GM19035 (cell line): ENCODE measurements around the gene ZNF747.
"Not testable (repeated sequence)": the region's sequence is repeated elsewhere in the genome, so short reads cannot be mapped to it uniquely, and the experiment has no call there.

ENCODE experiments used
- ATAC-seq: cut with Tn5 transposase; IDR thresholded peaks from one replicate; pipeline ENCODE4 v1.9.1; 2021; ENCODE audit not compliant: unreplicated experiment

ZNF747 gene

DNA sequence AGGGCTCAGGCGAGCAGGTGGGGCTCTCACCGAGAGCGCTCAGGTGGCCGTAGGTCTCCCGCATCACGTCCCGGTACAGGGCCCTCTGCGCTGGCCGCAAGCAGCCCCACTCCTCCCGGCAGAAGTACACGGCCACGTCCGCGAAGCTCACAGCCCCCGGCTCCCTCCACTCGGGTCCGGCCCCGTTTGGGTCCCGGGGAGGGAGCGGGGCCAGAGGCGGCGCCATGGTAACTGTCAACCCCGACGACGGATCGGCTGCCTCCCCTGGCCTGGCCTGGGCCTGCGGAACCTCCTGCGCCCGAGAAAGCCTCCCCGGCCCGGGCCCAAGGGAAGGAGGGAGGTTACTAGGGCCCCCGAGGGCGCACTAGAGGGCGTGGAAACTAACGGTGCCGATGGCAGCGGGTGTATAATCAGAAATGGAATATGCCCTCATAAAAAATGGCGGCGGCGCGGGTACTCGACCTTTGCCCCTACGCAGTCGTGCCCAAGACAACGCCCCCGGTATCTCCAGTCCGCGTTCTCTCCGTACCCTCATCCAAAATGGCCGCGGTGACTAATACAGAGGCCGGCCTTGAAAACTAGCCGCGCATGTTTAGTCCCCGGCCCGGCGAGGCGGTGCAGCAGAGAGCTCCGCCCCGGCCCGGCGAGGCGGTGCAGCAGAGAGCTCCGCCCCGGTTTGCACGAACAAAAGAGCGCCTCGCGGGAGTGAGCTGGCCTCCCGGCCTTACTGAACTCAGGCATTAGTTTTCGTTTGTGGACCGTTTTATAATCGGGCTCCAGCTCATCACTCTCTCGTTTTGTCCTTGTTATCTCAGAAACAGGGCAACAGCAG is 23.5 kb upstream of the ZNF747 start, which contains the start of gene ZNF764:
Gene ZNF764 (minus strand): TSS at position 418 of the 832 bp plus-strand sequence. CDS start 192 bp downstream, at position 226.
- peak; percentile 93 for ATAC-seq

DNA sequence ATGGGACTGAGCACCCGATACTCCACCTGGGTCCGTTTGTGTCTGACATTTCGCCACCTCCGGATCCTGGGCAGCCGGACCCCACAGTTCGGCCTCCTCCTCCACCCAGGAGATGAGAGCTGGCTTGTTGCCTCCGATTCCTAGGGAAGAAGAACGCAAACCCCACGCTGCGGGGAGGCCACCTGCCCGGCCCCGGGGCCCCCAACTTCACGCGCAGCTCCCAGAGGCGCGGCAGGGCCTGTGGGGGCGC is 23.0 kb upstream of the ZNF747 start:
- peak; percentile 9 for ATAC-seq

DNA sequence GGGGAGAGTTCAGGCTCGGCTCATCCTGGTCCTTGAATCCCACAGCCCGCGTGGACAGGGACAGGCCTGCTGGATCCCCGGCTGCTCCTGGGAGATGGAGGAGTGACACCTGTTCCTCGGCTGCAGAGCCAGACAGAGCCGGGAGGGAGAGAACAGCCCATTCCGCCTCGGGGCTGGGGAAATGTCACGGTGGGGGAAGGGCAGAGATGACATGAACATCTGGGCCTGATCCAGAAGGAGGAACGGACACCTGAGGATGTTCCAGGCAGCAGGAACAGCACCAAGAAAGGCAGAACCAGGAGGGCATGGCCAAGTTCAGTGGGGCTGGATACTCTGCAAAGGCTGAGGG is 21.4 kb upstream of the ZNF747 start:
- ATAC-seq, result no peak

- no peak for ATAC-seq
Observed at GRCh38 chr16:30555315-30556124, 20.9 kb upstream of the ZNF747 start.

DNA sequence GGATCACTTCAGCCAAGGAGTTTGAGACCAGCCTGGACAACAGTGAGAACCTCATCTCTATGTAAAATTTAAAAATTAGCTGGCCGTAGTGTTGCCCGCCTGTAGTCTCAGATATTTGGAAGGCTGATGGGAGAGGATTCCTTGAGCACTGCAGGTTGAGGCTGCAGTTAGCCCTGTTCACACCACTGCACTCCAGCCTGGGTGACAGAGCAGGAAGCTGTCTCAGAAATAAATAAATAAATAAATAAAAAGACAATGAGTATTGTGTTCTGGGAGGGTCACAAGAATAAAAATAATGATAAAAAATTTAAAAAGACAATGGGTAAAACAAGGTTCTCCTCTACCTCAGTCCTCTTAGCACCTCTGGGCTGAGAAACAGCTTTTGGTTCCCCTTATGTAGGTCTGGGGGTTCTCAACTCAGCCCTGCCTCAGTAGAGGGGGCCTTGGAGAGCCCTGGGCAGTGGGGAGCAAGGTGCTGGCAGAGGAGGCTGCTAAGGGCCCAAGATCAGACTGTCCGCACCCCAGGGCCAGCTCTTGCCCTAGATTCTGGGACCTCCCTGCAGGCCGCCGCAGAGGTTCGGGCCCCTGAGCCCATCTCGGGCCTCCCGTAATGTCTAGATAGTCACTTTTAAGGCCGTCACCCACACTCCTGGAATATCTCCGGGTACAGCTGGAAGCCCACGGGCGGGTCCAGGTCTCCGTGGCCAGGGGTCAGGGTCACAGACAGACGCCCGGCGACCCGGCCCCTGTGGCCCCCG is 20.1 kb upstream of the ZNF747 start:
- no peak for ATAC-seq

GRCh38 chr16:30553393-30553899 is 18.8 kb upstream of the ZNF747 start:
- no peak for ATAC-seq

GRCh38 chr16:30552956-30553355 is 18.3 kb upstream of the ZNF747 start:
- ATAC-seq, result no peak

GRCh38 chr16:30551781-30552180 is 17.1 kb upstream of the ZNF747 start:
- ATAC-seq, result no peak

- no peak for ATAC-seq
Observed at GRCh38 chr16:30548416-30549253, 14.0 kb upstream of the ZNF747 start.

GRCh38 chr16:30546115-30546514 is 11.5 kb upstream of the ZNF747 start:
- ATAC-seq, result no peak

DNA sequence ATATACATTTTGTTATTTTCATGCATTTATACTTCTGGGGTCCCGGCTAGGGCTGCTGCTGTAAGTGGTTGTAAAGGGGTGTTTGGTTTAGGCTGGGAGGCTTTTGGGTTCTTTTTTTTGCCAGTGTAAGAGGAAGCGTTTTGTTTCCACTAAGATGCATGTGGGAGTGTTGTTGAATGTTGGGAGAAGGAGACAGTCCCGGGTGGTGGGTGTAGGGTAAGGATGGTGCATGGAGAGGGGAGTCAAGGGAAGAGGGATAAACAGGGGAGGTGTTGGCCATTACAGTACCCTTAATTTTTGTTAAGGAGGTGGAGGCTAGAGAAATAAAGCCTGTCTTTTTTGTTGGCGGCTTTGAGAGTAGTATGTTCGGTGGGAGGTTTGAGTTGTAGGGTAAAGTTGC is 8.4 kb upstream of the ZNF747 start:
- ATAC-seq, result no peak

GRCh38 chr16:30541502-30542329 is 7.1 kb upstream of the ZNF747 start:
- no peak for ATAC-seq

DNA sequence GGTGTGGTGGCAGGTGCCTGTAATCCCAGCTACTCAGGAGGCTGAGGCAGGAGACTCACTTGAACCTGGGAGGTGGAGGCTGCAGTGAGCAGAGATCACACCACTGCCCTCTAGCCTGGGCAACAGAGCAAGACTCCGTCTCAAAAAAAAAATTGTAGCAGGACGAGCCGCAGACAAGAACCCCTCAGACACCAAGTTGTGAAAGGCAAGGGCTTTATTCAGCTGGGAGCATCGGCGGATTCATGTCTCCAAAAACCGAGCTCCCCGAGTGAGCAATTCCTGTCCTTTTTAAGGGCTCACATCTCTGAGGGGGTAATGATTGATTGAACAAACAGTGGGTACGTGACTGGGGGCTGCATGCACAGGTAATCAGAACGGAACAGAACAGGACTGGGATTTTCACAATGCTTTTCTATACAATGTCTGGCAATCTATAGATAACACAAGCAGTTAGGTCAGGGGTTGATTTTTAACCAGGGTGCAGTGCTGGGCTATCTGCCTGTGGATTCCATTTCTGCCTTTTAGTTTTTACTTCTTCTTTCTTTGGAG is 6.3 kb upstream of the ZNF747 start:
- not testable (repeated sequence) for ATAC-seq

- ATAC-seq, result not testable (repeated sequence)
Observed at GRCh38 chr16:30539986-30540526, 5.4 kb upstream of the ZNF747 start.

DNA sequence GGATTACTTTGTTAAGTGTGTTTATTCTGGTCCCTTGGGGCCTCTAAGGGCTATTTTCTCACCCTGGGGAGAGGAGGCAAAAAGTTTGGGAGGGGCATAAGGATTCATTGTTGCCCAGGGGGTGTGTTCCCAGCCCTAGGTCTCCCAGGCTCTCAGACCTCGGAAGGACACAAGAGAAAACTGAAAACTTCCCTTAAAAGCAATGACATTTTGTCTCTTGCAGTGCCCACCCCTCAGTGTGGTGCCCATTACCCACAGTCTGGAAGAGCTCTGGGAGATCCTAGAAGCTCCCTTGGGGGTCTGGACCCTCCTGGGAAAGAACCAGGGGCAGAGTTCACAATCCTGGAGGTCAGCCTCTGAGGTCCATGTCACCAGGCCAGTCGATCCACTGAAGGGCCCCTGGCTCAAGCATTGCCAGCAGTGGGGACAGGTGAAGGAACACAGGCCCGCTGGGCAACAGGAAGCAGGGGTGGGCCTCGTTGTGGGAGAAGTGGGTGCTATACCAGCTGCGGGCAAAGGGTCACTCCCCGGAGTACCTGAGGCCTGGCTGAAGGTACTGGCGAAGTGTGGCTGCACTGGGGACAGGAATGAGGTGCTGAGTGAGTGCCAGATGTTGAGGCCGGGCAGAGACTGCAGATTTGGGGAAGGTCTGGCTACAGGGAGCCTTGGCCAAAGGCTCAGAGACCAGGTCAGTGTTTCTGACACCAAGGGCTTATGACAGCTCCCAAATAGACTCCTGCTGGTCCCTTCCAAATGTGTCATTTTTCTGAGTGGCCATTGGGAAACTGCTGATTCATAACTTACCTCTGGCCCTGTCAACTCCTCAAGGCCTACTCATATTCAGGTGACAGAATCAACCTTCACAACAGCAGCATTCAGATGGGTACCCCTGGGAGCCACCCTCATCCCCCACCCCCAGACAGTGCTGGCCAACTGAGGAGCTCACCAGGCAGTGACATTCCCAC is 4.6 kb upstream of the ZNF747 start:
- no peak for ATAC-seq

GRCh38 chr16:30536391-30537024 is 1.9 kb upstream of the ZNF747 start:
- ATAC-seq, result not testable (repeated sequence)

GRCh38 chr16:30535777-30536190 is 1.1 kb upstream of the ZNF747 start:
- ATAC-seq, result no peak
